ENCODE results near the gene NUP210L. TPM values are rescaled to one million over a fixed set of nuclear protein-coding genes. Genes with fewer than 3 reads are reported as not detected.
A peak's percentile ranks its signal among the peaks of the same experiment; 100 is the strongest.

The NUP210L gene
- total and polyA plus RNA-seq, 9 of the 15 experiments (the other 6 are each of a cell fraction or from before 2014, with no cell fraction given), result 0.01 to 0.04 TPM; not detected in 7

GRCh38 chr1:153990468-153991150, 164.3 kb downstream of the NUP210L start, which contains the start of gene RPS27 (continued):
- TF ChIP-seq IRF2 (CRISPR knock-in tag; IDR thresholded peaks at IDR 0.05) (no peak), REST (IDR thresholded peaks at IDR 0.05; ENCODE audit: borderline replicate concordance) (no peak), REST (CRISPR knock-in tag; IDR thresholded peaks at IDR 0.05; ENCODE audit: low read depth) (no peak), E2F8 (IDR thresholded peaks at IDR 0.05; ENCODE audit: low read depth, partially characterized antibody) (peak; percentile 78), STAT5A (IDR thresholded peaks at IDR 0.05; ENCODE audit: borderline replicate concordance, low read length) (peak; percentile 41; the same call in 1 of the 2 replicates), TBP (optimal IDR thresholded peaks at IDR 0.05; ENCODE audit: low read depth, low read length) (peak; percentile 100), E2F6 (IDR thresholded peaks at IDR 0.05; ENCODE audit: borderline replicate concordance in 1 of 2, extremely low read depth in 1 of 2, insufficient read depth in 1 of 2, insufficient read length in 1 of 2, low read depth in 1 of 2, low read length in 1 of 2, poor library complexity in 1 of 2, severe bottlenecking in 1 of 2) (no peak), ZNF644 (tag; IDR thresholded peaks at IDR 0.05; ENCODE audit: low read depth) (peak; percentile 89), BRF2 (IDR thresholded peaks at IDR 0.05; ENCODE audit: borderline replicate concordance, insufficient read depth, insufficient read length) (no peak), CBFB (CRISPR knock-in tag; IDR thresholded peaks at IDR 0.05) (peak; percentile 44; the same call in 1 of the 2 replicates), SIX5 (IDR thresholded peaks at IDR 0.05; ENCODE audit: borderline replicate concordance in 1 of 2, insufficient read depth in 1 of 2, low read depth in 1 of 2, low read length in 2 of 2) (peak; percentile 74 to 79)

All from K562 (cell line).